DND-41 (cell line): ENCODE results near the gene SCGB3A1.

Experiments
- ATAC-seq: fragments of 200-7000 bp; cut with Tn5 transposase; 3 replicates; pipeline ENCODE4 v1.9.1; 2021; ENCODE audit warnings: low read depth; ENCODE audit not compliant: insufficient read depth
- DNase-seq: peaks from one replicate; pipeline ENCODE4 v3.0.0-alpha.2; 2020
- H2AFZ ChIP-seq: 2 replicates; pipeline ENCODE4 v1.6.0; 2012; ENCODE audit warnings: low read depth, low read length
- H3K27ac ChIP-seq: 2 replicates; pipeline ENCODE4 v1.5.1; 2012; ENCODE audit warnings: low read length, inconsistent platforms
- H3K27me3 ChIP-seq: fragments of 200-600 bp; sonication (generic); 2 replicates; pipeline ENCODE4 v1.6.0; 2012; ENCODE audit warnings: low read length, mild to moderate bottlenecking, inconsistent platforms; ENCODE audit not compliant: insufficient read depth, poor library complexity
- H3K36me3 ChIP-seq: 2 replicates; pipeline ENCODE4 v1.5.1; 2012; ENCODE audit warnings: low read length, inconsistent platforms; ENCODE audit not compliant: insufficient read depth
- H3K4me1 ChIP-seq: 2 replicates; pipeline ENCODE4 v1.5.1; 2012; ENCODE audit warnings: mild to moderate bottlenecking, low read length; ENCODE audit not compliant: insufficient read depth
- H3K4me2 ChIP-seq: 2 replicates; pipeline ENCODE4 v1.6.0; 2012; ENCODE audit warnings: mild to moderate bottlenecking, moderate library complexity, low read length, inconsistent platforms; ENCODE audit not compliant: insufficient read depth
- H3K4me3 ChIP-seq, 2 experiments: fragments of 200-600 bp in 1 of 2; shearing (Covaris generic) in 1 of 2; 2 replicates each; pipeline ENCODE4 v1.5.1; 2012 to 2016; ENCODE audit warnings: inconsistent platforms in 2 of 2, low read length in 2 of 2, mild to moderate bottlenecking in 2 of 2, low read depth in 1 of 2, moderate library complexity in 1 of 2
- H3K79me2 ChIP-seq: 2 replicates; pipeline ENCODE4 v1.6.0; 2012; ENCODE audit warnings: low read length, inconsistent platforms; ENCODE audit not compliant: insufficient read depth
- H3K9ac ChIP-seq: 2 replicates; pipeline ENCODE4 v1.6.0; 2012; ENCODE audit warnings: low read depth, mild to moderate bottlenecking, inconsistent platforms, low read length, moderate library complexity
- H3K9me3 ChIP-seq: 2 replicates; pipeline ENCODE4 v1.5.1; 2012; ENCODE audit warnings: low read length, moderate library complexity, mild to moderate bottlenecking, inconsistent platforms; ENCODE audit not compliant: insufficient read depth, severe bottlenecking
- H4K20me1 ChIP-seq: 2 replicates; pipeline ENCODE4 v1.6.0; 2012; ENCODE audit warnings: low read length; ENCODE audit not compliant: insufficient read depth
- EZH2 ChIP-seq: IDR thresholded peaks from 3 replicates; pipeline ENCODE4 v1.6.1; 2012; ENCODE audit warnings: borderline replicate concordance, low read depth, mild to moderate bottlenecking, moderate library complexity, low read length, inconsistent platforms; ENCODE audit not compliant: severe bottlenecking
- TF ChIP-seq, protein P1 (sequence below): IDR thresholded peaks from 2 replicates; pipeline ENCODE4 v1.5.1; 2012; ENCODE audit warnings: borderline replicate concordance, low read length, moderate library complexity, mild to moderate bottlenecking; ENCODE audit not compliant: poor library complexity, severe bottlenecking; ENCODE audit errors: extremely low read depth

The SCGB3A1 gene

DNA sequence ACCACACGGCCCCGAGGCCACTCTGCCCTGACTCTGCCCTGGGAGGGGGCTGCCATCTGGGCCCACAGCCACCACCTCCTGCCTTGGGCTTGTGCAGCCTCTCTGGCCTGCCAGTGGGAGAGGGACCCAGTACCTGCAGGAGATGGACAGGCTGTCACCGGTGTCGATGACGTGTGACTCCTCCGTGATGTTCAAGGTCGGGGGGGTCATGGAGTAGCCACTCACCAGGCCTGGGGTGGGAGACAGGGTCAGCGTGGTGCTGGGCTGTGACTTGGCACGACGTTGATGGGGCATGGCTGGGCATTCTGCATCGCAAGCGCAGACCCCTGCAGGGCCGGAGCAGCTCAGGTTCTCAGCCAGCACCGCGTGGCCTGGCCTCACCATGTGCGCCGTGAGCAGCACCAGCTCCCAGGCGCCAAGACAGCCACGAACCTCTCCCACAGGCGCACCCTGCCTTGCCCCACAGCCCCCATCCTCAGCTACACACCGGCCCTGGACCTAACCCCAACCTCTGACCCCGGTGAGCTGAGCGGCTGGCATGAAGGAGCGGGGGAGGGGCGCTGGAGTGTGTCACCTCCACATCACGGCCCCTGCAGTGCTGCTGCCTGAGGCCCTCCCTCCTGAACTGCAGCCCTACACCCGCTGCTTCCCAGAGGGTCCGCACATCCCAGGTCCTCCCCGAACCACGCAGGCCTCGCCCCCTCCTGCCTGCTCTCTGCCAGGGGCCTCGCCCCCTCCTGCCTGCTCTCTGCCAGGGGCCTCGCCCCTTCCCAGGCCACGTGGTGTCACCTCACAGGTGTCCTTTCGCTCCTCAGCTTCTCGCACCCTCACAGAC lies 40.5 kb upstream of the SCGB3A1 start:
- Histone ChIP-seq H3K9me3 (no peaks in the 10 kb centered on the region), H3K79me2 (no peaks in the 10 kb centered on the region)

GRCh38 chr5:180630426-180630825 lies 39.1 kb upstream of the SCGB3A1 start:
- ATAC-seq (no peak), DNase-seq (no peak)
- H3K27me3 ChIP-seq: no peaks in the 10 kb centered on the region
- no peaks in the 10 kb centered on the region for H3K9me3 ChIP-seq
- no peak overlapping the region for H3K27ac ChIP-seq
- TF ChIP-seq, protein P1, sequence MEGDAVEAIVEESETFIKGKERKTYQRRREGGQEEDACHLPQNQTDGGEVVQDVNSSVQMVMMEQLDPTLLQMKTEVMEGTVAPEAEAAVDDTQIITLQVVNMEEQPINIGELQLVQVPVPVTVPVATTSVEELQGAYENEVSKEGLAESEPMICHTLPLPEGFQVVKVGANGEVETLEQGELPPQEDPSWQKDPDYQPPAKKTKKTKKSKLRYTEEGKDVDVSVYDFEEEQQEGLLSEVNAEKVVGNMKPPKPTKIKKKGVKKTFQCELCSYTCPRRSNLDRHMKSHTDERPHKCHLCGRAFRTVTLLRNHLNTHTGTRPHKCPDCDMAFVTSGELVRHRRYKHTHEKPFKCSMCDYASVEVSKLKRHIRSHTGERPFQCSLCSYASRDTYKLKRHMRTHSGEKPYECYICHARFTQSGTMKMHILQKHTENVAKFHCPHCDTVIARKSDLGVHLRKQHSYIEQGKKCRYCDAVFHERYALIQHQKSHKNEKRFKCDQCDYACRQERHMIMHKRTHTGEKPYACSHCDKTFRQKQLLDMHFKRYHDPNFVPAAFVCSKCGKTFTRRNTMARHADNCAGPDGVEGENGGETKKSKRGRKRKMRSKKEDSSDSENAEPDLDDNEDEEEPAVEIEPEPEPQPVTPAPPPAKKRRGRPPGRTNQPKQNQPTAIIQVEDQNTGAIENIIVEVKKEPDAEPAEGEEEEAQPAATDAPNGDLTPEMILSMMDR: no peak
- no peak for TF ChIP-seq EZH2
- no peak overlapping the region for H3K4me2 ChIP-seq
- no peak overlapping the region for H2AFZ ChIP-seq
- peaks cover 6% of the 10 kb centered on the region; the same call in 1 of the 2 replicates for H4K20me1 ChIP-seq
- H3K4me1 ChIP-seq: no peaks in the 10 kb centered on the region
- no peak overlapping the region for H3K4me3 ChIP-seq
- no peaks in the 10 kb centered on the region for H3K36me3 ChIP-seq
- no peak overlapping the region for H3K9ac ChIP-seq
- H3K79me2 ChIP-seq: no peaks in the 10 kb centered on the region

More for the DNA sequence above, 40.5 kb upstream of the SCGB3A1 start:
- no peak overlapping the region for H2AFZ ChIP-seq
- no peak overlapping the region for H3K4me2 ChIP-seq
- DNase-seq (no peak), ATAC-seq (no peak)
- H4K20me1 ChIP-seq: no peaks in the 10 kb centered on the region; the same call in 1 of the 2 replicates
- H3K36me3 ChIP-seq: no peaks in the 10 kb centered on the region
- H3K27ac ChIP-seq: no peak overlapping the region
- no peak overlapping the region for H3K9ac ChIP-seq
- H3K27me3 ChIP-seq: no peaks in the 10 kb centered on the region
- TF ChIP-seq, protein P1: no peak
- no peak for TF ChIP-seq EZH2
- no peak overlapping the region for H3K4me3 ChIP-seq
- H3K4me1 ChIP-seq: no peaks in the 10 kb centered on the region

GRCh38 chr5:180629831-180630382 lies 38.6 kb upstream of the SCGB3A1 start:
- Histone ChIP-seq H3K36me3 (no peaks in the 10 kb centered on the region), H3K79me2 (no peaks in the 10 kb centered on the region), H3K27me3 (no peaks in the 10 kb centered on the region), H3K9me3 (no peaks in the 10 kb centered on the region), H3K4me3 (no peak overlapping the region), H2AFZ (no peak overlapping the region), H3K4me2 (no peak overlapping the region), H3K9ac (no peak overlapping the region), H3K27ac (no peak overlapping the region), H3K4me1 (no peaks in the 10 kb centered on the region), H4K20me1 (peaks cover 6% of the 10 kb centered on the region; the same call in 1 of the 2 replicates)
- no peak for DNase-seq
- no peak for ATAC-seq
- TF ChIP-seq, protein P1: no peak
